ENCODE results near the gene GIT1.
"Not testable (repeated sequence)": the region's sequence is repeated elsewhere in the genome, so short reads cannot be mapped to it uniquely, and the experiment has no call there.

Gene GIT1

DNA sequence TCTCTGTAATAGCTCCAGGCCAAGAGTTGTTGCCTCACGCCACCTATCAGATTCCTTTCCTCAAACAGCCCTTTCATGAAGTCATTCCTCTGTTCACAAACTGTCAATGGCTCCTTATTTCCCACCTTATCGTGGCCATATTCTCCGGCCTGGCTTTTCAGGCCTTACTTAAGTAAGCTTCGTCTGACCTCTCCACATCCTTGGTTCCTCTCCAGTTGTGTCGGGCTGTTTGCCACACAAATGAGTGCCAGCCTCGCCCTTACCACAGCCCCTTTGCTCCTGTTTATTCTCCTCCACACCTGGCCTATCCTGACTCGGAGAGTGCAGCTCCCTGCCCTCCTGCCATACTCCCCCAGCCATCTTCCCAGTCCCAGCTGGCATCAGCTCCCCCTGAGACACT is 18.9 kb downstream of the GIT1 start:
- H3K27me3 Mint-ChIP-seq, result no peaks in the 10 kb centered on the region
- peaks cover 20% of the 10 kb centered on the region for H3K4me1 Mint-ChIP-seq
- H3K9me3 Mint-ChIP-seq, result no peaks in the 10 kb centered on the region
- H3K36me3 Mint-ChIP-seq, result no peaks in the 10 kb centered on the region
- H3K27ac Mint-ChIP-seq, result peak overlapping the region; percentile 85
- H3K4me3 Mint-ChIP-seq, result peak overlapping the region; percentile 28

GRCh38 chr17:29569245-29569950 is 20.1 kb downstream of the GIT1 start:
- Mint-ChIP-seq H3K4me1 (peaks cover 22% of the 10 kb centered on the region), H3K27me3 (no peaks in the 10 kb centered on the region), H3K36me3 (no peaks in the 10 kb centered on the region), H3K4me3 (peak overlapping the region; percentile 88), H3K27ac (peak overlapping the region; percentile 30), H3K9me3 (no peaks in the 10 kb centered on the region)

GRCh38 chr17:29568331-29569244 is 20.9 kb downstream of the GIT1 start, which contains the start of gene TP53I13:
Gene TP53I13 (plus strand): TSS chr17:29568701. CDS start chr17:29568759, 58 bp downstream.
- peaks cover 29% of the 10 kb centered on the region for H3K4me1 Mint-ChIP-seq
- peak within 1 kb of the TSS; percentile 98 for H3K4me3 Mint-ChIP-seq
- H3K27ac Mint-ChIP-seq, result peak within 1 kb of the TSS; percentile 95
- no peaks in the 10 kb centered on the region for H3K36me3 Mint-ChIP-seq
- H3K27me3 Mint-ChIP-seq, result no peaks in the 10 kb centered on the region
- H3K9me3 Mint-ChIP-seq, result no peaks in the 10 kb centered on the region

GRCh38 chr17:29567554-29568330 is 21.7 kb downstream of the GIT1 start:
- H3K27ac Mint-ChIP-seq, result peak overlapping the region; percentile 95
- H3K9me3 Mint-ChIP-seq, result no peaks in the 10 kb centered on the region
- H3K4me3 Mint-ChIP-seq, result peak overlapping the region; percentile 98
- no peaks in the 10 kb centered on the region for H3K27me3 Mint-ChIP-seq
- H3K36me3 Mint-ChIP-seq, result no peaks in the 10 kb centered on the region
- peaks cover 29% of the 10 kb centered on the region for H3K4me1 Mint-ChIP-seq

DNA sequence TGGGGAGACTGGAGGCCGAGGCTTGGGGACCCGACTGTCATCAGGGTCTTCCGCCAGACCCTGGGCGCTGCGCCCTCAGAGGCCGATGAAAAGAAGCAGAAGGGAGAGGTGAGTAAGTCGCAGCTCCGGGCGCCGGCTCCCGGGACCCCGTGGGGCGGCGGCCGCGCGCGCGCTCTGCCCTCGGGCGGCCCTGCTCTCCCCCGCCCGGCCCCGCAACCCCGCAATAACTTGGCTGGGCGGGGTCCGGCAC is 22.2 kb downstream of the GIT1 start:
- no peaks in the 10 kb centered on the region for H3K36me3 Mint-ChIP-seq
- peak overlapping the region; percentile 98 for H3K4me3 Mint-ChIP-seq
- no peak overlapping the region for H3K27ac Mint-ChIP-seq
- H3K27me3 Mint-ChIP-seq, result no peaks in the 10 kb centered on the region
- H3K9me3 Mint-ChIP-seq, result no peaks in the 10 kb centered on the region
- H3K4me1 Mint-ChIP-seq, result peaks cover 34% of the 10 kb centered on the region

- Mint-ChIP-seq H3K36me3 (no peaks in the 10 kb centered on the region), H3K9me3 (no peaks in the 10 kb centered on the region), H3K4me1 (peaks cover 38% of the 10 kb centered on the region), H3K27me3 (no peaks in the 10 kb centered on the region), H3K4me3 (peak within 1 kb of the TSS; percentile 98), H3K27ac (peak within 1 kb of the TSS; percentile 70)
Measured at GRCh38 chr17:29566473-29567303, 22.8 kb downstream of the GIT1 start, which contains the start of gene ABHD15. Gene ABHD15 (minus strand): TSS chr17:29567037. CDS start chr17:29566966, 71 bp downstream.

DNA sequence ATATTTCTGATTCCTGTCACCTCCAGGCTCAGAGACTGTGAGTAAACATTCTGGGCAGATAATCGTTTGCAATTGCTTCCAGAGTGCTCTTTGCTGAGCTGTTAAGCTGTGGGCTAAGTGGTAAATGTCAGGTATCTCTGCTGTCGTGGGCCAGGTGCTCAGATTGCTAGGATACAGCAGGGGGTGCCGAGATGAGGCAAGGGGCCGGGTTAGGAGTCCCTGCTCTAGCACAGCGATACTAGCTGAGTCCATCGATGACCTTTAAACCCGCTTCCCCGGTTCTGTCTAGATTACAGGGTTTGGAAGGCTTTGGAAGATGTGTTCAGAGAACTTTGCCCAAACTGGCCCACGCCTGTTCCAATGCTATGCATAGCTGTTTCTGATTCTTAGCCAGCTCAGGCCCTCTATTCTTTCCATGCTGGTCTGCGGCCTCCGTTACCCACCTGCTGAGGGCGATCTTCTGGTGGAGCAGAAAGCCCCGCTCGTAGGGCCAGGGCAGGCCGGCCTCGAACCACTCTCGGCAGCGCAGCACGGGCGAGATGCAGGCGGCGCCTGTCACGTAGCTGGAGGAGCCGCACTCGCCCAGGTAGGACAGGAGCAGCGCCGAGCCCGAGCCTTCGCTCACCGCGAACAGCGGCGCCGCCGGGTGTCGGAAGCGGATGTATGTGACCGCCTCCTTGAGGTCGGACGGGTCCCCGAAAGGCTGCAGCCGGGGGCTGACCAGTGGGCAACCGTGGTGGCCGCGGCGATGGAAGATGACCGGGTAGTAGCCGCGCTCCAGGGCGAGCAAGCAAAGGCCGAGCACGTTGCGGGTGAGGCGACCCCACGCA is 23.6 kb downstream of the GIT1 start:
- Mint-ChIP-seq H3K27ac (peak overlapping the region; percentile 65), H3K4me3 (peak overlapping the region; percentile 90), H3K4me1 (peaks cover 36% of the 10 kb centered on the region), H3K9me3 (no peaks in the 10 kb centered on the region), H3K27me3 (no peaks in the 10 kb centered on the region), H3K36me3 (no peaks in the 10 kb centered on the region)

DNA sequence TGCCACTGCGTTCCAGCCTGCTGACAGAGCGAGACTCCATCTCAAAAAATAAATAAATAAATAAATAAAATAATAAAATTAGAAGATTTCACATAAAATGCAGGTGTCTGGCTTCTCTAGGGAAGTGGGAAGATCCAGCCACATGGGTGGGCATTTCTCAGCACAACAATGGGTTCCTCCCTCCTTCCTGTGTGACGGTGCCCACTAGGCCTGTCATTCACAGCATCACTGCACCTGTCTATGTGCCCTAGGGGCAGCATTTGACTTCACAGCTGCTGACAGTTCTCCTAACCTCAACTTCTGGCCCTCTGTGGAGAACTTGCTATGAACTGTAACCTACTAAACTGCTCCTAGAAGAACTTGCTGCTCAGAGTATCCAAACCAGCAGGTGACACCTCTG is 25.6 kb downstream of the GIT1 start:
- Mint-ChIP-seq H3K4me1 (peaks cover 25% of the 10 kb centered on the region), H3K4me3 (no peak overlapping the region)

DNA sequence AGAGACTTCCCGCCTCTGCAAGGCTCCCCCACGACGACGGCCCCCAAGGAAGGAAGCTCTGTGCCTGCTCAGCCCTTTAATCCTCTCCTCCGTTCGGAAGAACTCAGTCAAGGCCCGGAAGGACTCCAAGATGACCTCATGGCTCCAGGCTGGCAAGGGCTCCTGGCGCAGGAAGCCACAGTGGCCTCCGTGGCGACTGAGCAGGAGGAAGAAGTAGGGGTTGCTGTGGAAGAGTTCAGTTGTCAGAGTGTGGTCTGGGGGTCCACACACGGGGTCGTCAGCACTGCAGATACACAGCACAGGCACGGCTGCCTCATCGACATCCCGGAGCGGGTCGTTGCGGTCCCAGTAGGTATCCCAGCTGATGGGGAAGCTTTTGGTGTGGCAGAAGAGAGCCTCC is 26.8 kb downstream of the GIT1 start:
- Mint-ChIP-seq H3K4me1 (peaks cover 27% of the 10 kb centered on the region), H3K9me3 (no peaks in the 10 kb centered on the region), H3K27me3 (no peaks in the 10 kb centered on the region), H3K27ac (peak overlapping the region; percentile 62), H3K4me3 (no peak overlapping the region), H3K36me3 (peaks cover 1% of the 10 kb centered on the region)

More for the DNA sequence above, 25.6 kb downstream of the GIT1 start:
- Mint-ChIP-seq H3K36me3 (peaks cover 1% of the 10 kb centered on the region), H3K27ac (no peak overlapping the region), H3K9me3 (no peaks in the 10 kb centered on the region), H3K27me3 (no peaks in the 10 kb centered on the region)

- no peaks in the 10 kb centered on the region for H3K27me3 Mint-ChIP-seq
- peaks cover 35% of the 10 kb centered on the region for H3K4me1 Mint-ChIP-seq
- peaks cover 1% of the 10 kb centered on the region for H3K36me3 Mint-ChIP-seq
- H3K9me3 Mint-ChIP-seq, result no peaks in the 10 kb centered on the region
- H3K27ac Mint-ChIP-seq, result no peak overlapping the region
- H3K4me3 Mint-ChIP-seq, result no peak overlapping the region
Measured at GRCh38 chr17:29561554-29562517, 27.6 kb downstream of the GIT1 start.

DNA sequence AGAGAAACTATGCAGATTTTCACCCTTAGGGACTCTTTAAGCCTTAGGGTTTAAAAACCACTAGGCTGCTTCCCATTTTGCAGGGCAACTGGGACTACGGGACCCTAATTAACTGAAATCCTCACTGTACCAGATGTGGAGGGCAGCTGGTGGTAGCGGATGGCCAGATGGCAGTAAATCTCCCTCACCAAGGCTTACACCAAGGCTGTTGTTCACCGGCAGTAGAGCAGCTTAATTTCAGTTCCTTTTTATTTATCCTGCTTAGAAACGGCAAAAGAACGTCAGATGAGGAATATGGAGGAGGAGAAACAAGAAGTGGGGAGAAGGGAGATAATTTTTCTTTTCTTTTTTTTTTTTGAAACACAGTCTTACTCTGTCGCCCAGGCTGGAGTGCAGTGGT is 29.1 kb downstream of the GIT1 start:
- Mint-ChIP-seq H3K27me3 (no peaks in the 10 kb centered on the region), H3K27ac (no peak overlapping the region), H3K9me3 (no peaks in the 10 kb centered on the region), H3K36me3 (peaks cover 1% of the 10 kb centered on the region), H3K4me1 (peaks cover 29% of the 10 kb centered on the region), H3K4me3 (no peak overlapping the region)

GRCh38 chr17:29559640-29560039 is 29.8 kb downstream of the GIT1 start:
- Mint-ChIP-seq H3K9me3 (no peaks in the 10 kb centered on the region), H3K4me3 (no peak overlapping the region), H3K27ac (no peak overlapping the region), H3K36me3 (peaks cover 1% of the 10 kb centered on the region), H3K27me3 (no peaks in the 10 kb centered on the region), H3K4me1 (peaks cover 29% of the 10 kb centered on the region)

- H3K36me3 Mint-ChIP-seq, H3K4me3 Mint-ChIP-seq, H3K27me3 Mint-ChIP-seq, H3K9me3 Mint-ChIP-seq: not testable (repeated sequence)
- Mint-ChIP-seq H3K4me1 (peaks cover 21% of the 10 kb centered on the region), H3K27ac (peak overlapping the region; percentile 41)
Measured at GRCh38 chr17:29558139-29558538, 31.3 kb downstream of the GIT1 start.

Measured in activated naive CD4-positive, alpha-beta T cell treated with anti-CD3 and anti-CD28 coated beads, Interleukin-2, amount 50 U/mL, for 24 hours (primary cell).